Measurements from ENCODE around the gene HPSE2. TPM values are rescaled to one million over a fixed set of nuclear protein-coding genes. Genes with fewer than 3 reads are reported as not detected.
A peak's percentile ranks its signal among the peaks of the same experiment; 100 is the strongest.

Gene HPSE2
- total RNA-seq, 1 donor = 5.6 TPM

DNA sequence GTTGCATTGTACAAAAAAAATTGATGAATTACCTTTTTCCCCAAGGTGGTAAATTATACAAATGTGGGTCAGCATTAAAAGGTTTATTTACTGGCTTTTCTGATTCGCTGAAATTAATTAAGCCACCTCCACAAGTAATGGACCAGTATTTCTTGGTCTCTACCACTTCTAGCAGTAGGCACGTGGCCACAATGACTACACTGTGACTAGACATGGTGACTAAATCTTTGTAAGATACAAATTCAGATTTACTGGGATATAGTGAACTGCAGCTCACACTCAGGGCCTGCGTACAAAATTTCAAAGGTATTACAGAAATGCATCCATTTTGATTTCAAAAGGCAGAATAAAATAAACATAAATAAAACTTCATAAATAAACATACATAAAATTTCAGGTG lies 10.9 kb downstream of the HPSE2 start:
- TF ChIP-seq, protein P1, sequence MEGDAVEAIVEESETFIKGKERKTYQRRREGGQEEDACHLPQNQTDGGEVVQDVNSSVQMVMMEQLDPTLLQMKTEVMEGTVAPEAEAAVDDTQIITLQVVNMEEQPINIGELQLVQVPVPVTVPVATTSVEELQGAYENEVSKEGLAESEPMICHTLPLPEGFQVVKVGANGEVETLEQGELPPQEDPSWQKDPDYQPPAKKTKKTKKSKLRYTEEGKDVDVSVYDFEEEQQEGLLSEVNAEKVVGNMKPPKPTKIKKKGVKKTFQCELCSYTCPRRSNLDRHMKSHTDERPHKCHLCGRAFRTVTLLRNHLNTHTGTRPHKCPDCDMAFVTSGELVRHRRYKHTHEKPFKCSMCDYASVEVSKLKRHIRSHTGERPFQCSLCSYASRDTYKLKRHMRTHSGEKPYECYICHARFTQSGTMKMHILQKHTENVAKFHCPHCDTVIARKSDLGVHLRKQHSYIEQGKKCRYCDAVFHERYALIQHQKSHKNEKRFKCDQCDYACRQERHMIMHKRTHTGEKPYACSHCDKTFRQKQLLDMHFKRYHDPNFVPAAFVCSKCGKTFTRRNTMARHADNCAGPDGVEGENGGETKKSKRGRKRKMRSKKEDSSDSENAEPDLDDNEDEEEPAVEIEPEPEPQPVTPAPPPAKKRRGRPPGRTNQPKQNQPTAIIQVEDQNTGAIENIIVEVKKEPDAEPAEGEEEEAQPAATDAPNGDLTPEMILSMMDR (IDR thresholded peaks at IDR 0.05; ENCODE audit: insufficient read depth, low read depth, low read length) = no peak
- no peak for DNase-seq (ENCODE audit: low read depth)
- no peak overlapping the region for H3K4me3 ChIP-seq (ENCODE audit: low read depth, low read length)

DNA sequence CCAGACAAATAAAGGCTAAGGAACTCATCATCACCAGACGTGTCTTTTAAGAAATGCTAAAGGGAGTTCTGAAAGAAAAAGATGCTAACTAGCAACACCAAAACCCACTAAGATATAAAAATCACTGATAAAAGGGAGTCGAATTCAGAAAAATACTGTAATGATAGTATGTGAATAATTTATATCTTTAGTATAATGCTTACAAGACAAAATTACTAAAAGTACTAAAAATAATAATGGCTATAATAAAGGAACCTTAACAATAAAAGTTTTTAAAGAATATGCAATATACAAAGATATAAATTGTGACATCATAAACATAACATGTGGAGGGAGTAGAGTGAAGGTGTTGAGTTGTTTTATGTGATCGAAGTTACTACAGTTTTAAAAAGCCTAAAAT lies 28.3 kb downstream of the HPSE2 start:
- DNase-seq (ENCODE audit: low read depth) = no peak
- no peak overlapping the region for H3K4me3 ChIP-seq (ENCODE audit: low read depth, low read length)
- TF ChIP-seq, protein P1 (IDR thresholded peaks at IDR 0.05; ENCODE audit: insufficient read depth, low read depth, low read length) = no peak

DNA sequence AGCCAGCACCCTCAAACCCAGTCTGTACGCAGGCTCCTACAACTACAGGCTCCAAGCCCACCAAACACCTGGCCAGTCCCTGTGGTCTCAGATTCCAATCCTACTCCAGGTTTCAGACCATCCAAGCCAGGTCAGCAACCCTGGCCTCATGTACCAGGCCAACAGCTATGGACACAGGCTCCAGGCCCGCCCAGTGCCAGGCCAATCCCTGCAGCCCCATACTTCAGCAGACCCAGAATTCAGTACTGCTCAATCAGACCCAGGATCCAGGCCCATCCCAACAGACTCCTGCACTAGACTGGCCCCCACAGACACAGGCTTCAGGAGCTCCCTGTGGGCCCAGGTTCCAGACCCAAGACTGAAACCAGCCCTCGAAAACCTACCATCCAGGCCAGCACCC lies 32.3 kb downstream of the HPSE2 start:
- no peak overlapping the region for H3K4me3 ChIP-seq (ENCODE audit: low read depth, low read length)
- TF ChIP-seq, protein P1 (IDR thresholded peaks at IDR 0.05; ENCODE audit: insufficient read depth, low read depth, low read length) = no peak
- DNase-seq (ENCODE audit: low read depth) = no peak

DNA sequence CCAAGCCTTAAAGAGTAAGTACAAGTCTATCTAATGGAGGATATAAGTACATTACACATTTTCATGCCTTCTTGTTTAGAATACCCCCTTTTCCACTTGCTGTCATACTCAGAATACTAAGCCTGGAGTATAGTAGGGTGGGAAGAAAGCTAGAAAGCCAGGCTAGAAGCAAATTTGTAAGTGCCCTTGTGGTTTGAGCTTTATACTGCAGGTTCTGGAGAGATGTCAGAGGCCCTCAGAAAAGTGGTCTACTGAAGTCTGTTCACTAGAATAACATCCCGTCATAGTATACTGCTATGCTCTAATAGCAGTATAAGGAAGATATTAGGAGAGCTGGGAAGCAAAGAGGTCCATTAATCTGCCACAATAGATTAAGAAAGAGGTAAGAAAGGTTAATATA lies 62.7 kb downstream of the HPSE2 start:
- no peak overlapping the region for H3K4me3 ChIP-seq (ENCODE audit: low read depth, low read length)
- TF ChIP-seq, protein P1 (IDR thresholded peaks at IDR 0.05; ENCODE audit: insufficient read depth, low read depth, low read length) = peak; percentile 8
- DNase-seq (ENCODE audit: low read depth) = no peak

DNA sequence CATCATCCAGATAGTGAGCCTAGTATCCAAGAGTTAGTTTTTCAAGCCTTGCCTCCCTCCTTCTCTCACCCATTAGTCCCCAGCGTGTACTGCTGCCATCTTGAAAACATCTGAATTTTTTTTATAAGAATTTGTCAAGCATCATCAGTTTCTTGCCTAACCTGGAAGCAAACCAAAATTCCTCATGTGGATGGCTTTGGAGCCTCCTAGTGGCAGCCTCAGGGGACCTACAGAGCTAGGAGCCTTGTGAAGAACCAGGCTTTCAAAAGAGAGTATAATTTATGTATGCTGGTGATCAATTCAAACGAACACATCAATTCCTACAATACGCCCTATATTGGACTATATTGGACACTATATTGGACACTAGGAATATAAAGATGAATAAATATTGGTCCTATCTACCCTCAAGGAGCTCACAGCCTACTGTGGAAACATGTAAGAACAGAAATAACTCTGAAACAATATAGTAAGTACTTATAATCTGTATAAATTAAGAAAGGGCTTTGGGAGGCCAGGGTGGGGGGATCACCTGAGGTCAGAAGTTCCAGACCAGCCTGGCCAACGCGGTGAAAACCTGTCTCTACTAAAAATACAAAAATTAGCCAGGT lies 63.4 kb downstream of the HPSE2 start:
- DNase-seq (ENCODE audit: low read depth) = peak; percentile 74
- TF ChIP-seq, protein P1 (IDR thresholded peaks at IDR 0.05; ENCODE audit: insufficient read depth, low read depth, low read length) = peak; percentile 81
- no peak overlapping the region for H3K4me3 ChIP-seq (ENCODE audit: low read depth, low read length)

DNA sequence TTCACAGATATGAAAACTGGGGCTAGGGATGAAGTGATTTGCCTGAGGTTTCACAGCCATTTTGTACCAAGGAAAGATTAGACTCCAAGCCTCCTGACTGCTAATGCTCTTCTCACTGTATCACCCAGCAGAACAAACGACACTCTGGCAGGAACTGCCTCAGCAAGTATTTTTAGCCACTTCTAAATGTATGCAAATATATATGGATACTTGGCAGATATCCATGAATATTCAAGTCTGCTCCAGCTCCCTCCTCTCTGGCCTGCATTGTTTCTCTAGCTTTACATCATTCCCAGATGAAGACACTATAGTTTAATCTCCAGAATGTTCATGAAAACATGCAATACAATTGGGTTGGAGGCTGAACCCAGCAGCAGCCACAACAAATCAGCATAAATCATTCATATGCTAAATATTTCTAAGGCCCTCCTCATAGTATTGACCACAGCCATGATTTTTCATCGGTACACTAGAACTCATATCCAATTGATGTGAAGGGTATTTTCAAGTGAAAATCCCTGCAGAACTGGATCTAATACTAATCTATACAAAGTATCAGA lies 65.5 kb downstream of the HPSE2 start:
- H3K4me3 ChIP-seq (ENCODE audit: low read depth, low read length) = no peak overlapping the region
- TF ChIP-seq, protein P1 (IDR thresholded peaks at IDR 0.05; ENCODE audit: insufficient read depth, low read depth, low read length) = no peak
- DNase-seq (ENCODE audit: low read depth) = no peak

DNA sequence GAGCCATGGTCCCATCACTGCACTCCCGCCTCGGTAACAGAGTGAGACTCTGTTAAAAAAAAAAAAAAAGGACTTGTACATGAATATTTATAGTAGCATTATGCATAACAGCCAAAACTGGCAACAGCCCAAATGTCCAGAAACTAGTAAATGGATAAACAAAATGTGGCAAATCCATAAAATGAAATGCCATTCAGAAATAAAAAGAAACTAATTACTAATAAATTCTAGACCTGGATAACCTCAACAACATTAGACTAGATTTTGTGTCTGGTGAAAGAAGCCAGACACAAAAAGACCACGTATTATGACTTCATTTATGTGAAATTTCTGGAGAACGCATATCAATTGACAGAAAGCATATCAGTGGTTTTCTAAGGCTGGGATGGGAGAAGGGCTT lies 74.5 kb downstream of the HPSE2 start:
- peak; percentile 2 for DNase-seq (ENCODE audit: low read depth)
- TF ChIP-seq, protein P1 (IDR thresholded peaks at IDR 0.05; ENCODE audit: insufficient read depth, low read depth, low read length) = no peak
- H3K4me3 ChIP-seq (ENCODE audit: low read depth, low read length) = no peak overlapping the region
